HepG2 (cell line): Measurements from ENCODE around the gene CCNF. TPM values are rescaled to one million over a fixed set of nuclear protein-coding genes. Genes with fewer than 3 reads are reported as not detected.

Source experiments
- ATAC-seq: fragments of 200-7000 bp; cut with Tn5 transposase; 3 replicates; pipeline ENCODE4 v1.9.1; 2020; ENCODE audit warnings: mild to moderate bottlenecking, moderate library complexity
- BruUV-seq: library from RNA; stranded (reverse); fragments of 400-500 nt; replicated peaks from 2 replicates; lab custom pipeline; 2021; lab: Mats Ljungman, UMichigan
- CTCF ChIA-PET: fragments of 300-600 bp; formaldehyde crosslinking; extraction: SDS; loops from one replicate; lab custom pipeline; 2021; ENCODE audit warnings: low total read pairs, inconsistent platforms, low intra/inter-chr PET ratio; lab: Yijun Ruan, JAX
- POLR2A ChIA-PET: fragments of 350-600 bp; sonication (Branson Sonifier 250); formaldehyde crosslinking; loops from one replicate; lab custom pipeline; 2020; ENCODE audit warnings: antibody characterized with exemption, inconsistent platforms; lab: Yijun Ruan, JAX
- DNase-seq: peaks from one replicate; pipeline ENCODE4 v3.0.0-alpha.2; 2015; ENCODE audit warnings: low spot score
- FAIRE-seq: peaks from 3 replicates; lab custom pipeline; 2011; peaks lifted over from hg19 to GRCh38; lab: Jason Lieb, UNC
- H2AFZ ChIP-seq: one replicate; pipeline ENCODE4 v1.6.1; 2011; ENCODE audit warnings: low read length, inconsistent platforms
- H3K27ac ChIP-seq: fragments of 300-600 bp; 3 replicates; pipeline ENCODE4 v1.8.0; 2011; ENCODE audit warnings: mixed run types, mild to moderate bottlenecking, mixed read lengths, low read length, inconsistent platforms; ENCODE audit not compliant: insufficient read depth; ENCODE audit errors: extremely low read length
- H3K27me3 ChIP-seq, 2 experiments: fragments of 200-600 bp in 1 of 2; 2 replicates in 1 of 2; 3 replicates in 1 of 2; pipeline versions ENCODE4 v1.6.0 to v1.8.0; 2011; ENCODE audit warnings: low read length in 2 of 2, mild to moderate bottlenecking in 2 of 2, moderate library complexity in 2 of 2, inconsistent platforms in 1 of 2; ENCODE audit not compliant: insufficient read depth in 2 of 2, control insufficient read depth in 1 of 2
- H3K36me3 ChIP-seq, 2 experiments: fragments of 200-600 bp in 1 of 2; replicated peaks in 1 of 2; 2 replicates in 1 of 2; 3 replicates in 1 of 2; pipeline versions ENCODE4 v1.5.1 to v1.8.0; 2011; ENCODE audit warnings: low read length in 2 of 2, inconsistent platforms in 1 of 2; ENCODE audit not compliant: insufficient read depth in 2 of 2, control insufficient read depth in 1 of 2
- H3K4me1 ChIP-seq: 2 replicates; pipeline ENCODE4 v1.5.1; 2012; ENCODE audit warnings: low read length, inconsistent platforms; ENCODE audit not compliant: insufficient read depth
- H3K4me2 ChIP-seq: 2 replicates; pipeline ENCODE4 v1.6.0; 2011; ENCODE audit warnings: low read depth, low read length, inconsistent platforms
- H3K4me3 ChIP-seq, 3 experiments: fragments of 200-600 bp in 1 of 3; sonication (generic), shearing (Covaris generic) in 1 of 3; replicated peaks in 1 of 3; 2 replicates each; pipeline ENCODE4 v1.5.1; 2011 to 2016; ENCODE audit warnings: low read length in 3 of 3, inconsistent platforms in 2 of 3, low read depth in 2 of 3, mild to moderate bottlenecking in 2 of 3, control low read depth in 1 of 3, mixed read lengths in 1 of 3; ENCODE audit not compliant: insufficient read depth in 1 of 3
- H3K79me2 ChIP-seq: one replicate; pipeline ENCODE4 v1.6.1; 2011; ENCODE audit warnings: low read length, inconsistent platforms; ENCODE audit not compliant: insufficient read depth
- H3K9ac ChIP-seq: 2 replicates; pipeline ENCODE4 v1.6.0; 2011; ENCODE audit warnings: mild to moderate bottlenecking, low read depth, low read length, inconsistent platforms; ENCODE audit not compliant: insufficient read depth
- H3K9me3 ChIP-seq: 2 replicates; pipeline ENCODE4 v1.5.1; 2012; ENCODE audit warnings: mild to moderate bottlenecking, low read length
- H4K20me1 ChIP-seq: 2 replicates; pipeline ENCODE4 v1.6.0; 2011; ENCODE audit warnings: inconsistent platforms, mild to moderate bottlenecking, low read length, moderate library complexity; ENCODE audit not compliant: insufficient read depth
- WGBS: methylation state at CpG from one replicate; pipeline ENCODE4 v1.1.6; 2017; ENCODE audit warnings: low lambda C conversion rate; 5-methylcytosine and 5-hydroxymethylcytosine counted together
- in situ Hi-C: cut with HindIII; loops from 2 replicates; pipeline ENCODE4 v1.10.0; 2017; ENCODE audit warnings: low pct_unique_long_range_greater_than_20kb; ENCODE audit not compliant: extremely low pct_ligation_motif_present
- intact Hi-C: fragments of 100-400 bp; cut with micrococcal nuclease; formaldehyde crosslinking; loops from one replicate; pipeline ENCODE4 v1.10.0; 2022; ENCODE audit not compliant: unreplicated experiment
- polyA plus RNA-seq, 8 experiments: library from polyadenylated mRNA; depleted of rRNA in 3 of 8; stranded (reverse) in 7 of 8; unstranded in 1 of 8; fragments of >200 nt; fragmentation: Illumina TruSeq in 4 of 8; extraction: Trizol in 4 of 8; gene quantifications; 2 replicates each; pipeline versions ENCODE4 v1.2.1 to v1.2.3, GENCODE V29; 2011 to 2016; ENCODE audit warnings: low read depth in 4 of 8, missing spikeins in 1 of 8, mixed read lengths in 1 of 8; ENCODE audit not compliant: insufficient read depth in 1 of 8
- total RNA-seq, 5 experiments: library from RNA; depleted of rRNA; stranded (reverse); fragments of >200 nt; fragmentation: Illumina TruSeq; extraction: Trizol; gene quantifications; 2 replicates each; pipeline ENCODE4 v1.2.3, GENCODE V29; 2016; ENCODE audit warnings: low read depth in 1 of 5
- TF ChIP-seq, protein P1 (sequence below): sonication (generic); formaldehyde crosslinking; IDR thresholded peaks from 2 replicates; pipeline ENCODE4 v1.4.0; 2020; ENCODE audit warnings: low read depth, mild to moderate bottlenecking, missing genetic modification reagents
- TF ChIP-seq, protein P2 (sequence below): sonication (generic); formaldehyde crosslinking; IDR thresholded peaks from 2 replicates; pipeline ENCODE4 v1.5.1; 2020; ENCODE audit warnings: mild to moderate bottlenecking, missing genetic modification reagents

Gene CCNF
- total and polyA plus RNA-seq, 2 of the 13 experiments (the other 11 are each of a cell fraction or from before 2014, with no cell fraction given) = 6.4 to 22.8 TPM

DNA sequence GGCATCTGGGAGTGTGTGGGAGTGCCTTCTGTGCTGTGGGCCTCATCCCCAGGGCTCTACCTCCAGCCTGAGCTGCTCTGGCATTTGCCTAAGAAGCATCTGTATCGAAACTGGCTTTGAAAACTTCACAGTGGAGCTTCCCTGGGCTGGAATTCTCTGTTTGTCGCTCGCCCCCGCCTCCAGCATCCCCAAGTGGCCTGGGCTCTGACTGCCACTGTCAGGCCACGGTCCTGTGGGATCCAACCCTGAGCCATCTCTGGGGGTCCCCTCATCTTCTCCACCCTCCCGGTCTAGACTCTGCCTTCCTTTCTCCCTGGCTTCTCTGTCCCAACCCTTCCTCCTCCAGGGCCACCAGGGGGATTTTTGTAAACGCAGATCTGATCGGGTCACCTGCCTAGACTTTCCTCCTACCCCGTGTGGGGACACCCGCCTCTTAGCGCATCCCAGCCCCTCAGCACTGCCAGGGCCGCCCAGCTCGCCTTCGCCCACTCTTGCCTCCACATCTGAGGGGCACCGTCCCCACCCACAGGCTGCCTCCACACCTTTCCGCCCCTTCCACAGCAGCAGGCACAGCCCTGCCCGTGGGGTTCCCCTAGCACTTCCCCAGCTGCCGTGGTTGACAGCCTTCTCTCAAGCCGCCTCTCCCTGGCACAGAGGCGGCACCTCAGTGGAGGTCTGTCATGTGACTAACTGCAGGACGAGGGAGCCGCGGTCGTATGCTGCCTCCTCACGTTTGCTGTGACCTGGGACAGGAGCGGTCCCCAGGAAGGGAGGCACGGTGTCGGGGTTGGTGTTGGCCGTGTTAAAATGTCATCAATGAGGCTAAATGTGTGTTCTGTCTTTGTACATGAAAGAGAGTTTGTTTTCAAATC lies 57.6 kb downstream of the CCNF start:
- Histone ChIP-seq H4K20me1 (peaks cover 31% of the 10 kb centered on the region), H3K27me3 (no peaks in the 10 kb centered on the region), H3K4me3 (no peak overlapping the region), H3K27ac (no peak overlapping the region), H3K4me1 (peaks cover 60% of the 10 kb centered on the region), H3K4me2 (no peak overlapping the region), H2AFZ (no peak overlapping the region), H3K9me3 (no peaks in the 10 kb centered on the region), H3K9ac (no peak overlapping the region), H3K36me3 (peaks cover 0 to 2% of the 10 kb centered on the region in 2 experiments; a peak in 1 of 5 replicates), H3K79me2 (peaks cover 35% of the 10 kb centered on the region)
- BruUV-seq = no TSS peak
- no peak for FAIRE-seq
- POLR2A ChIA-PET = no interaction called here
- CTCF ChIA-PET = no interaction called here
- in situ Hi-C loops (no loop called here), intact Hi-C loops (no loop called here)
- WGBS = 92% methylated on average over 28 of the region's 29 CpGs
- no peak for ATAC-seq
- TF ChIP-seq, protein P1, sequence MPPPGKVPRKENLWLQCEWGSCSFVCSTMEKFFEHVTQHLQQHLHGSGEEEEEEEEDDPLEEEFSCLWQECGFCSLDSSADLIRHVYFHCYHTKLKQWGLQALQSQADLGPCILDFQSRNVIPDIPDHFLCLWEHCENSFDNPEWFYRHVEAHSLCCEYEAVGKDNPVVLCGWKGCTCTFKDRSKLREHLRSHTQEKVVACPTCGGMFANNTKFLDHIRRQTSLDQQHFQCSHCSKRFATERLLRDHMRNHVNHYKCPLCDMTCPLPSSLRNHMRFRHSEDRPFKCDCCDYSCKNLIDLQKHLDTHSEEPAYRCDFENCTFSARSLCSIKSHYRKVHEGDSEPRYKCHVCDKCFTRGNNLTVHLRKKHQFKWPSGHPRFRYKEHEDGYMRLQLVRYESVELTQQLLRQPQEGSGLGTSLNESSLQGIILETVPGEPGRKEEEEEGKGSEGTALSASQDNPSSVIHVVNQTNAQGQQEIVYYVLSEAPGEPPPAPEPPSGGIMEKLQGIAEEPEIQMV (CRISPR knock-in tag) = no peak
- TF ChIP-seq, protein P2, sequence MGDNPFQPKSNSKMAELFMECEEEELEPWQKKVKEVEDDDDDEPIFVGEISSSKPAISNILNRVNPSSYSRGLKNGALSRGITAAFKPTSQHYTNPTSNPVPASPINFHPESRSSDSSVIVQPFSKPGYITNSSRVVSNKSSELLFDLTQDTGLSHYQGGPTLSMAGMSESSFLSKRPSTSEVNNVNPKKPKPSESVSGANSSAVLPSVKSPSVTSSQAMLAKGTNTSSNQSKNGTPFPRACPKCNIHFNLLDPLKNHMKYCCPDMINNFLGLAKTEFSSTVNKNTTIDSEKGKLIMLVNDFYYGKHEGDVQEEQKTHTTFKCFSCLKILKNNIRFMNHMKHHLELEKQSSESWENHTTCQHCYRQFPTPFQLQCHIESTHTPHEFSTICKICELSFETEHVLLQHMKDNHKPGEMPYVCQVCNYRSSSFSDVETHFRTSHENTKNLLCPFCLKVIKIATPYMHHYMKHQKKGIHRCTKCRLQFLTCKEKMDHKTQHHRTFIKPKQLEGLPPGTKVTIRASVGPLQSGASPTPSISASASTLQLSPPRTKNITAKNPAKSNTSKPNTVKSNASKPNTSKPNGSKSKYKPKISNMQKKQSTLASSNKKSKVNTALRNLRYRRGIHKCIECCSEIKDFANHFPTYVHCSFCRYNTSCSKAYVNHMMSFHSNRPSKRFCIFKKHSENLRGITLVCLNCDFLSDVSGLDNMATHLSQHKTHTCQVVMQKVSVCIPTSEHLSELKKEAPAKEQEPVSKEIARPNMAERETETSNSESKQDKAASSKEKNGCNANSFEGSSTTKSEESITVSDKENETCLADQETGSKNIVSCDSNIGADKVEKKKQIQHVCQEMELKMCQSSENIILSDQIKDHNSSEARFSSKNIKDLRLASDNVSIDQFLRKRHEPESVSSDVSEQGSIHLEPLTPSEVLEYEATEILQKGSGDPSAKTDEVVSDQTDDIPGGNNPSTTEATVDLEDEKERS (CRISPR knock-in tag) = no peak
- no peak for DNase-seq
